Measurements from ENCODE around the gene PIEZO2. TPM values are rescaled to one million over a fixed set of nuclear protein-coding genes. Genes with fewer than 3 reads are reported as not detected.

The PIEZO2 gene
- total RNA-seq, 1 donor from 2014 or later, result 100.0 TPM

DNA sequence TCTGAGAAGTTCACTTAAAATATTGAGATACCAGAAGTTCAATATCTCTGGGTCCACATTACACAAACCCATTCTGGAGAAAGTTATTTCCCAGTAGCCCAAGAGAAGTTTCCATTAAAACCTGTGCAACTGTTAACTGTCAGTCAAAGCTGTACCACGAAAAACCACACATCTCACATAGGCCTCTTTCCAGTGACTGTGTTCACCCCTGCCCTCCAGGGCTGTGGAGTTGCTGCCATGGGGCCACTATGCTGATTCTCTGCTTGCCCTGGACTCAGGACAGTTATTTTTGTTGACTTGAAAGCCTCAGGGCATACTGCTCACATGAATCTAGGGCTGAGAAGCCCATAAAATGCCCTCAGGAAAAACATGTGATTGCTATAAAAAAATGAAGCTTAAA, 153.8 kb downstream of the PIEZO2 start:
- DNase-seq (ENCODE audit: extremely low read depth, low read depth, low spot score), result no peak

DNA sequence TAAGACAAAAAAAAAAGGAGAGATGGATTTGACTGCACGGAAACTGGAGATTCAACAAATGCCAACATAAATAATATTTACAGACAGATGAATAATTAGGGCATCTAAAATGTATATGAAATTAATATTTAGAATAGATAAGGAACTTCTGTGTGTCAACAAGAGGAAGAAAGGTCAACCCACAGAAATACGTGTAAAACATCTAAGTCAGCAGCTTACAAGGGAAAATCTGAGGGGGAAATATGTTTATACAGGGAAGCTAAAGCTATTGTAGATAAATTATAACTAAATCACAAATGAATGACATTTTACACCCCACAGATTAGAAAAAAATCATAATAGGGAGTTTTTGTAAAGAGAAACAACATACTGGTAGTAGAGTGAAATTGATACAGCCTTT, 159.9 kb downstream of the PIEZO2 start:
- no peak for DNase-seq (ENCODE audit: extremely low read depth, low read depth, low spot score)

DNA sequence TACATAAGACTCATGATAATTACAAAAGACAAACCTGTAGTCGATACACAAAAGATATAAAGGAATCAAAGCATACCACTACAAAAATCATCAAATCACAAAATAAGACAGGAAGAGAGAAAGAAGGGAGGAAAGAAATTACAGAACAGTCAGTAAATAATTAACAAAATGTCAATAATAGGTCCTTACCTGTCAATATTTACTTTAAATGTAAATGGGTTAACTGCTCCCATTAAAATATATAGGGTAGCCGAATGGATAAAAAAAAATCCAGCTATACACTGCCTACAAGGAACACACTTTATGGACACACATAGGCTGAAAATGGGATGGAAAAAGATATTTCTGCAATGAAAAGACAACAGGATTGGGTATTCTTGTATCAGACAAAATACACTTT, 163.7 kb downstream of the PIEZO2 start:
- no peak for DNase-seq (ENCODE audit: extremely low read depth, low read depth, low spot score)

DNA sequence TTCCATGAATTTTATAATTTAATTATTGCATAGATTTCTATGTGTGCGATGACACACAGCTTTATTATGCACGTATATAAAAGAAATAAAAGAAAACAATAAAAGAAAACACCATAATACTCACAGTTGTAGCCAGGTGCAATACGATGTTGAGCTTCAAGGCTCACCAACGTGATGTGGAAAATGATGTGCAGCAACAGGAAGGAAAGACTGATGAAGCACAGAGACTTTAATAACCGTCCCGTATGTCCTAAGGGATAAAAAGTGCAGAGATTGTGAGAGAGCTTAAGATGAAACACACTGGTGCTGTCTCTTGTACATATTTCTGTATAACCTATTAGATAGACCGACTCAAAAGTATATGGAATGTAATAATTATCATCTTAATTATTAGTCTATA, 170.0 kb downstream of the PIEZO2 start:
- DNase-seq (ENCODE audit: extremely low read depth, low read depth, low spot score), result no peak

DNA sequence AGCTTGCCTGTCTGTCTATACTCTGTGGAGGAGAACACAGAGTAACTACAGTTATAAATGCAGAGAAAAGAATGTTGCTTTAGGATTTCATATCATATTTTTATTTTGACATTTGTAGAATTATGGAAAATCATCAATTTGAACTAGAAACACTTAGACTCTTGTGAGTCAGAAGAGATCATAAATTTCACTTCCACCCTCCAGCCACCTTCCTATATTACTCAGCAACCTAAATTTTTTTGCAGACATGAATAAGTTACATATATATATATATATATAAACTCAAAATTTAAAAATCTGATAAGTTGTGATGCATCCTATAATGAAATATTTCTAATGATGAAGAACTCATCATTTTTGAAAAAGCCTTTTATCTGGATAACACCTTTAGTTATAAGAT, 172.3 kb downstream of the PIEZO2 start:
- no peak for DNase-seq (ENCODE audit: extremely low read depth, low read depth, low spot score)

DNA sequence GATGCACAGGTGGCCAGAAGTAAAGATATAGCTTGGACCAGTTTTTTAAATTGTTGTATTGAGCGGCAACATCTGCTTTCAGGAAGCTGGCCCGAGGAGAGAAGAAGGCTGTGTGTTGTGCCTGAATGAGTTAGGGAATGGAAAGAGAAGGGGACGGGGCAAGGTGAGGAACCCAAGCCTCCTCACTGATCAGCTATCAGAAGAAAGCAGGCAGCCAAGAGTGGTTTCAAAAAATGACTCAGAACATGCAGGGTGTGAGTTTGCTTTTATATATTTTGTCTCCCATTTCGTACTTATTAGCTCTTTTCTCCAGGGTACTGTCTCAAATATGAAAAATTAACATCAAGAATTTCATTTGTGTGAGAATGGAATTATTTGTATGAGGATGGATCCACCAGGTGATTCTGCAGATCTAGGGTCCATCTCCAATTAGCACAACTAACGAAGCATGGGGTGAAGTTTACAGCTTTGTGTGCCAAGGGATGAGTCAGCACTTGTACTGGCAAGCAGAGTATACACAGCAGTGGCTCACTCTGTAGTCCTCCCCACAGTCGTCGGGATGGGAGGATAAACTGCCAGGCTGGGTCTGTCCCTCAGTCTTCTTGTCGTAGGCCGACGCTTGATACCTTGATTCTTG, 175.7 kb downstream of the PIEZO2 start:
- DNase-seq (ENCODE audit: extremely low read depth, low read depth, low spot score), result no peak

DNA sequence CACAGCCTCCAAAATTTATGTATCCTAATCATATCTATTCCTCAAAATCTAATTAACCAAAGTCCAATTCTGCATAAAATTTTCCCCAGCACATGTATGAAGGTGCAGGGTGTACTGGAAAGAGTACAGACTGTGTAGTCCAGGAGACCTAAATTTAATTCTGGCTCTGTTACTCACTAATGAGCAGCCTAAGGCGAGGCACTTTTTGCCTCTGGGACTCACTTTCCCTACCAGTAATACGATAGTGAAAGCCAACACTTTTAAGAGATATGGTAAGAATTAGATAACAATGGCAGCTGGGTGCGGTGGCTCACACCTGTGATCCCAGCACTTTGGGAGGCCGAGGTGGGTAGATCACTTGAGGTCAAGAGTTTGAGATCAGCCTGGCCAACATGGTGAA, 177.7 kb downstream of the PIEZO2 start:
- no peak for DNase-seq (ENCODE audit: extremely low read depth, low read depth, low spot score)

DNA sequence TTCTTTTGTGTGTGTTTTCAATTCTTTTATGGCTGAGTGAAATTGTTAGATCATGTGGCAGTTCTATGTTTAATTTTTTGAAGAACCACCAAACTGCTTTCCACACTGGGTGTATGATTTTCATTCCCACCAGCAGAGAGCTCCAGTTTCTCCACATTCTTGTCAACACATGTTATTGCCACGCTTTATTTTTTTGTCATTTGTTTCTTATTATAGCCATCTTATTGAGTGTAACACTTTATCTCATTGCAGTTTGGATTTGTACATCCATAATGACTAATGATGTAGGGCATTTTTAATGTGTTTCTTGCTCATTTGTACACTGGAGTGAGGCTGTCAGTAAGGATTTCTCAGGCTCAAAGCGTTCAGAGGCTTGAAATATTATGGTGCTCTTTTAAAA, 184.2 kb downstream of the PIEZO2 start:
- no peak for DNase-seq (ENCODE audit: extremely low read depth, low read depth, low spot score)

DNA sequence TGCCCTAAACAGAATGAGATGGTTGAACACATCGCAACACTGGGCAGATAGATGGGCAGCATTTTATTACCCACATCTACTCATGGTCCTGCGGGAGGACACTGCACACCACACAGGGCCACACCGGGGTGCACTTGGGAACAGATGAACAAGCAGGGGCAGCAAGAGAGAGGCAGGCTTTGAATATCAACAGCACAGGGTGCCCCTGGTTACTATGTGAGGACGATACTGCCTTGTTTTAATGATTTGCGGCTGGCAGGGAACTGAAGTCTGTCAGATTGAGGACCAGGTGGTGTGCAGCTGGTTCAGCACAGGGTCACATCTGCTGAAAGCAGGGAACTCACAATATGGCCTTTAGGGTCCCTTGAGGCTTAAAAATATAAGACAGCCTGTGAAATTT, 195.7 kb downstream of the PIEZO2 start:
- no peak for DNase-seq (ENCODE audit: extremely low read depth, low read depth, low spot score)

DNA sequence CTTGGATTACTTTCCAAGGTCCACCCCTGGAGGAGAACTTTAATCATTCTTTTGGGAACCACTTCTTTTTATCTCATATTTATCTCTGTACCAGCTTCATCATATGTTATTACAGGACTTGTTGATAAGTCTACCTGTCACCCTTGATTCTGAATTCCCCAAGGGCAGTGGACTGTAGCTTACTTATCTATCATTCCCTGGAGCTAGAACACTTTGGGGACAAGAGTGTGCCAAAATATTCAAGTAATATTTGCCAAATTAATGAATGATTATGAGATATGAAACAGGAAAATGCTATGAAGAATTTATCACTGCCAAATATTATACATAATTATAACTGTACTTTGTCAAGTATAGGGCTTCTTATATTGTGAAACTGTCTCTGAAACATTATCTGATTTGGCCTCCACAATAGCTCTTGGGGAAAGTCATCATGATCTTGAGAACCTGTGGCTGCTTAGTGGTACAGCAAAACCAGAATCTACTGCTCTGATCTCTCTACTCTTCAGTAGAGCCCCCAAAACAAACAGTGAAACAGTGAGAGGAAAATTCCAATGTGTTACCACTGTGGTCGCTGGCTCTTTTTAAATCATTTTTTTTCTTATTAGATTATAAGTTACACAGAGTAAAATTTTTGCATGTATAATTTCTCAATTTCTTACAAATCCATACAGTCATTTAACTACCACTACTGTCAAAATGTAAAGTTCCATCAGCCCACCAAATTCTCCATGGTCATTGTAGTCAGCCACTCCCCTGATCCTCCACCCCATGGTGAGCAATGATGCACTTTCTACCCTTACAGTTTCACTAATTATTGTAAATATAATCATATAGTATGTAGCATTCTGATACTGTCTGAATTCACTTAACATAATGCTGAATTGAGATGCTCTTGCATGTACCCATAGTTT, 197.5 kb downstream of the PIEZO2 start:
- no peak for DNase-seq (ENCODE audit: extremely low read depth, low read depth, low spot score)

DNA sequence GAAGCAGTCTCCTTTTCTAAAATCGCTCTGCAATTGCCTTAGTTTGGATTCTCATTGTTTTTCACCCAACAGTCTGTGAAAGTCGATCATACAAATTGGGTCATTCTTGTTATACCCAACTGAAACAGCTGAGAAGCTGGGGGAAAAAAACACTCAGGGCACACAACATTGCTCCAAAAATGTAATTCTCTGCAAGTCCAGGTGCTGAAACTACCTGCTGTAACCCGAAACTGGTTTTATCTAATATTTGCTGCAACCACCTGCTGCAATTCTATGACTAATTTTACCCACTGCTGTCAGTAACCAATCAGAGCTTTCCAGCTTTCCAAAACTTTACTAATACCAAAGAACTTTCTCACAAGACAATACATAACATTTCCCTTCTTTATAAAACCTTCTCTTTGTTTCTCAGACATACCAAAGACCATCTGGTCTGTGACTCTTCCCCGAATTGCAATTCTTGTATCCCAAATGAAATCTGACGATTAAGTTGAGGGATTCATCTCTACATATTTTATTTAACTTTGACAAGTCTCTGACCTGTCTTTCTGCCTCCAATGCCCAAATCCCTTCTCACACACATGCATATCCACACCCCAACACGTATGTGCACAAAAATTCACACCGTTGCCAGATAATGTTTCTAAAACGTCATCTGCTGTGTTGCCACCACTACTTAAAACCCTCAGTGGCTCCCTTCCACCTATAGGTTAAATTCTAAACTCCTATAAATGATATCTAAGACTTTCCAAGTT, 198.3 kb downstream of the PIEZO2 start:
- no peak for DNase-seq (ENCODE audit: extremely low read depth, low read depth, low spot score)

DNA sequence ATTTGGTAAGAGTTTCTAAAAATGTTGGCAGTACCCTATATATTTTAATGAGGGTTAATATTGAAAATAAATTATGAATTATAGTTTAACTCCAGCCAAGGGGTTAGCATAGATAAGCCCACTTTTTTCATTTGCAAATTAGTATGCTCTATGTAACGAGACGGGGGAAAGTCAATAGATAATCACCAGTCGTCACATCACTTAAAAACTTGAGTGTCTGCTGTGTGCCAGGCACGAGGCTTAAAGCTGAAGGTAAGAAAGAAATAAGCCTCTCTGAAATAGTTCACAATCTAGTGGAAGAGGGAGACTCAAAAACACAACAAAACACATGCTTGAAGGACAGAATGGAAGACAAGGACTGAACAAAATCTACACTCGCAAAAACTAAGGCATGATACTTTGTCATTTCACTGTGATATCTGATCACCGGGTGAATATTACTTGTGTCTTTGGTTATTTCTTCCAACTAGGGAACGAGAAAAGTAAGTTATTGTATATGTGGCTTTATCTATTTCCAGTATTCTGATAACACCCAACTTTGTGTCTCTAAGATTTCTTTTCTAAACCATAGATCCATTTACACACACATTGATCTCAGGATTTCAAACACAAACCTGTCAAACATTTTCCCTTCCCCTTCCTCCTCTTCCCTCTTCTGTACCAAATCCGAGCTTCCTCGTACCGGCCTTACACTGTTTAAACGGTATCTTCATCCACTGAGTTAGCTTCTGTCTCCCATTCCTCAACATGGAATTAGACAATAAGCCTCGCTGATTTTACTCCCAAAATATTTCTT, 199.1 kb downstream of the PIEZO2 start:
- no peak for DNase-seq (ENCODE audit: extremely low read depth, low read depth, low spot score)

DNA sequence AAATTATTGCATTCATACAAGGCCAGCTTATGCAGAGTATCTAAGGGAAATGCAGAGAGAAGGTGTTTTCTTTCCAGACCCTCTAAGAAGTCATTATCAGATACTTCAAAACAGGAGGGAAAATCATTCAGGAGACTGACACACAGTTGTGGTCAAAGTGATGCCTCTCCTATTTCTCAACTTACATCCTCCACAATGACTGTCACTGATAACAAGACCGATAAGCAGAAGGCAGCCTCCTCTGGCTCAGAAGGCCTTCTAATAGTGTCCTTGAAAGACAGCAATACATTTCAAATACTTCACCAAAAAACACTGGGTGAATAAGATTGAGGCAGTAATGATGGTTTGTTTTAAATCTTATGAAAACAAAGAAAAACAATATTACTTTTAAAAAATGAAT, 199.7 kb downstream of the PIEZO2 start:
- DNase-seq (ENCODE audit: extremely low read depth, low read depth, low spot score), result no peak

DNA sequence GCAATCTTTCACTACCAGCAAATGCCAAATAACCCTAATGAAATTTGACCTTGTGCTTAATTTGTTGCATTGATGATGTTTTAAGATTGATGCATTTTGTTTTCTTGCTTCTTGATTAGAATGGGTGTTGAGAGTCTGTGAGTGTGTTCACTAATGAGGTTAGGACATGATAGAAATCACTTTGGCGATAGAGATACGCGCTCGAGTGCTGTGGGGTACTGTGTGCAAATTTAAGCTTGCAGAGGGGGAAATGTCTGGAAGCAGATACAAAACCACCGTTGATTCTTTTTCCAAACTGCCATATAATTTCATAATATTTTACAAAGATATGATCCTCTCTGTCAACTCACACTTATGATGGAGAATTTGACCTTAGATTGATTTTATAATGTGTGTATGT, 200.9 kb downstream of the PIEZO2 start:
- DNase-seq (ENCODE audit: extremely low read depth, low read depth, low spot score), result no peak

DNA sequence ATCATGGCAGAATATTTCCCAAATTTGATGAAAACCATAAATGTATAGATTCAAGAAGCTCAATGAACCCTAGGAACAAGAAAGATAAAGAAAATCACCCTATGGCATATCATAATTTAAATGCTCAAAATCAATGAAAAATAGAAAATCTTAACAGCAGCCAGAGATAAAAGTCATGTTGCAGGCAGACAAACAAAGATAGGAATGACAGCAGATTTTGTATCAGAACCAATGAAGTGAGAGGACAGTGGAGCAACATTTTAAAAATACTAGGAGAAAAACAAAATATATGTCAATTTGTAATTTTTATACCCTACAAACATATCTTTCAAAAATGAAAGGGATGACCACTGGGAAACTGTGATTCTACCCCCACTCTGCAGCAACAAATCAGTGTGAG, 203.3 kb downstream of the PIEZO2 start:
- no peak for DNase-seq (ENCODE audit: extremely low read depth, low read depth, low spot score)

DNA sequence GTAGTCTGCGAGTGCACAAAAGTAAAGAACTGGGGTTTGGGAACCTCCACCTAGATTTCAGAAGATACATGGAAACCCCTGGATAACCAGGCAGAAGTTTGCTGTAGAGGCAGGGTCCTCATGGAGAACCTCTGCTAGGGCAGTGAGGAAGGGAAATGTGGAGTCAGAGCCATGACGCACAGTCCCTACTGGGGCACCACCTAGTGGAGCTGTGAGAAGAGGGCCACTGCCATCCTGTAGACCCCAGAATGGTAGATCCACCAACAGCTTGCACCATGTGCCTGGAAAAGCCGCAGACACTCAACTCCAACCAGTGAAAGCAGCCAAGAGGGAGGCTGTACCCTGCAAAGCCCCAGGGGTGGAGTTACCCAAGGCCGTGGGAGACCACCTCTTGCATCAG, 206.4 kb downstream of the PIEZO2 start:
- no peak for DNase-seq (ENCODE audit: extremely low read depth, low read depth, low spot score)

DNA sequence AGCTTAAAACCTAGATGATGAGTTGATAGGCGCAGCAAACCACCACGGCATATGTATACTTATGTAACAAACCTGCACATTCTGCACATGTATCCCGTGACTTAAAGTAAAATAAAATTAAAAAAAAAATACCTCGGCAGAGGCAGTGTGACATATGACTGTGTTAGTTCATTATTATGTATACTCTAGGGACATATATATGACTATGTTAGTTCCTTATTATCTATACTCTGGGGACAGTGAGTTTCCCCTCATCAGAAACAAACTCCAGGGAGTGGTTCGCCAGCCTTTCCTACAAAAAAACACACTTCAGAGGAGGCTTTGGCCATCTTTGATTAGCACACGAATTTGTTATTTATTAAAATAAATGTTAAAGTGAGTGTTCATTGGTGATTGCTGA, 209.5 kb downstream of the PIEZO2 start:
- DNase-seq (ENCODE audit: extremely low read depth, low read depth, low spot score), result no peak

DNA sequence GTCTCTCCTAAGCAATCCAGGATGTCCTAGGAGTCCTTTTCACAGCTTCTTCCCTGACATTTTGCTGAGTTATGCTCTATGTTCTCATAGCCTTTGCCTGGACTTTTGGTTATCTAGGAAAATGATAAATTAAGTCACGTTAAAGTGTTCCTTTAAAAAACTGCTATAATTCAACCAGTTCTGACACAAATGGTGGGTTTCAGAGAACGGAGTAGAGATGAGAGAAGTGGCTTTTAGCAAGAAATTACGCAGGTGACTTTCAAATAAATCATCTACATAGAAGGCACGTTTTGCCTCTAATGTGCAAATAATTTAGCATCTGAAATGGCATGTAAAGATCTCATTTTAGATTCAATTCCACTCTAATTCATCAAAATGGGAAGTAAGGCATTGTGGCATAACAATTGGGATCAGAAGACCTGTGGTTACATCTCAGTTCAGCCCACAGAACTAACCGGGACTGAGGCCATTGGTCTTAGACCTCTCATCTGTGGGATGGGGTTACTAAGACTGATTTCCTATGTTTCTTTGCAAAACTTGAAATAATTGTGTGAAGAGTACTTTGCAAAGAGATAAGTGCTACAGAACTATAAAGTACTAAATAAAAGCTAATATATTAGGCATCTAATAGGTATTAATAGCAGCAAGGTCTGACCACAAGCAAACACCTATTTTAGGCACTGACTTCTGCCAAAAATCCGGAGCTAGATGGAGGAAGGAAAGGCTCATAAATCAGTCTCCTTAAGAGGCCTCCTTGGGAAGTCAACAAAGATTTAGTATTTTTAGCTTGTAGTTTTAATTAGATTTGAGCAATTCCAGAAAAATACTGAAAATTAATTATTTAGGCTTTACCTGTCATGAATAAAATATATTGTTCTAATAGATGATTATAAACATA, 211.4 kb downstream of the PIEZO2 start:
- DNase-seq (ENCODE audit: extremely low read depth, low read depth, low spot score), result no peak

DNA sequence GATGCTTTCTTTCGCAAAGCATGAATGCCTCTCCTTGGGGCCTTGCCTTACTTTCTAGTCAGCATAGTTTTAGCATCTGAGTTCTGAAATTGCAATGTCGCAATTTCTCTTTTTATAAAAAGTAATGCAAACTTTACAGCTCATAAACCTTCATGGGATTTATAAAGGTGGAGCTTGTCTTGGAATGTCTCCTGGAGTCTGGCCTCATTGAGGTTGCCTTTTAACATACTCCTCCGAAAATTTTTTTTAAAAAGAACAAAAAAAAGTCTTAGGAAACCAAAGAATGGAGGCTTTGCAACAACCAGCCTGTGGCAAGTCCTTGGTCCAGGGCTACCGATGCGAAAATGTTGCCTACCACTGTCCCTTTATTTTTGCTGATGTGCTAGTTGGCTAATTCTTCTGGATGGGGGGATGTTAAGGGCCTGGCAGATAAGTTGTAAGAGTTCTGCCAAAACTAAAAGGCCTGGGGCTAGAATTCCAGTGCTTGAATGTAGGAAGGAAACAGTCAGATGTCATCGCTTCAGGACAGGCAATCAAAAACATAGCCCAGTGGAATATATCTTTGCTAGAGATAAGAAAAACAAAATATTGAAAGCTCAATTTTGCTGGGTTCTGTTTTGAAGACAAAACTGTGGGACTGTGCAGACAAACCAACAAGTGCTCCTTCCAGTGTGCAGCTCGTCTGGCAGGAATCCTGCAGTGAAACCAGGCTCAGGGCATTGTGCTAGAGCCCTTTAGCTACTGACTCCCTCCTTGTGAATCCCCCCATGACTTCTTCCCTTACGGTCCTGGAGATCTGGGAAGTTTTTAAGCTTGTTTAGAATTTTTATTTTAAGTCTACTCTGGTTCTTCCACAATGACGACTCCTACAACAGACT, 213.0 kb downstream of the PIEZO2 start:
- DNase-seq (ENCODE audit: extremely low read depth, low read depth, low spot score), result no peak

Data from glomerular endothelial cell (primary cell).